Kidney glomerular epithelial cell (primary cell): Measurements from ENCODE around the gene CRIP3.

ENCODE experiments used
- DNase-seq: peaks from one replicate; lab custom pipeline; 2025; lab: John Stamatoyannopoulos, UW

CRIP3 gene

DNA sequence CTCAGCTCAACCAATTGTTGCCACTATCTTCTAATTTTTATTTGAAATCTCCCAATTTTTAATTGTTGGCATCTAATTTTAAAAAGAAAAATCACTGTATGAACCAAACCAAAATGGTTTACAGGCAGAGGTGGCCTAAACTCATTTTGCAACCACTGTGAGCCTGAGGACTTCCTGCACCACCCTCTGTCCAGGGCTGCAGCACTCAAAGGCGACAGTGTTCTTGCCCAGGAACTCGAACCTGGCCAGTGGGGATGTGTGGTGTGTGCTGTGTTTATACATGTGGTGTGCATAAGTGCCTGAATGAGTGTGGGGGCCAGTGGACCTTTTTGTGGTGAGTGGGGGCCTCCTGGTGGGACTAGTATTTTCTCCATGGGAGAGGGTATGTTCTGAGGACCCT is 34.9 kb downstream of the CRIP3 start:
- DNase-seq, result no peak

DNA sequence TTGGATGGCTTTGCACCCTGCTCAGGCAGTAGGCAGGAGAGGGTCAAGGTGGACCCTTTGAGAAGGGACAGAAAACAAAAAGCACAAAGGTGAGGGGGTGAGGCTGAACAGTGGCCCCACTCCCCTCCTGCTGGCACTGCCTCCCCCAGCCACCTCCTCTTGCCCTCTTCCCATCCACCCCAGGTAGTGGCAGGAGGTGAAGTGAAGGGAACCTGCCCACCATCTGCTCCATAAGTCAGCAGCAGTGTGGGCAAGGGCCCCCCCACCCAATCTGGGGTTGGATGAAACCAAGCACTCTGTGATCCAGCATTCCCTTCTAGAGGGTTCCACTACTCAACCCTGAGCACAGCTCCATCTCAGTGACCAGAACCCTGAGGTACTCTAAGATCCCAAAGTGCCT is 36.7 kb downstream of the CRIP3 start:
- no peak for DNase-seq

DNA sequence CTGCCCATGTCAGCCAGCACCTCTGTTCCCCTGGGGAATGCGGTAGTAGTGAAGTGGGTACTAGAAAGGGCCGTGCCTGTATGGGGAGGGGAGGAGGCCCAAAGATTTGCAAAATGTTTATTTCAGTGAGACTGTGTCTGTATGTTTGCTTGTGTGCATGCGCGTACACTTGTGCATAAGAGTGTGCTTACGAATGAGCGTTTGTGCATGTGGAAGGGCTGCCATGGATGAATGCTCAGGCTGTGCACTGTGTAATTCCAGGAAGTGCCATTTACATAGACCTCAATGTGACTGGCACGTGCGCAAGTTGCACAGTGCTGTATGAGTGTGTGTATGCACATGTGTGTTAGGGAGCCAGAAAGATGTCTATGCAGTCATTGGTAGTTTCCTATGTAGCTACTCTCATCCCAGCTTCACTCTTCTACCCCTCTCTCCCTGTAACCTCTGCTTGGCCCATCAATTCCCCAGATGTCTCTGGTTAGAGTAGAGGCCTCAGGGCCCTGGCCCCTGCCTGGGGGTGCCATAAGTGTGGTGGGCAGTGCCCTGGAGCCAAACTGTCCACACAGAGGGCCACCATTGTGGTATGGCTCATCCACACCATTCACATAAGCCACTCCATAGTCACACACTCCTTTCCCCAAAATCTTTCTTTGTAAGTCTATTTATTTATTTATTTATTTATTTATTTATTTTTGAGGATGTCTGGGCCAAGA is 37.4 kb downstream of the CRIP3 start:
- DNase-seq, result no peak

DNA sequence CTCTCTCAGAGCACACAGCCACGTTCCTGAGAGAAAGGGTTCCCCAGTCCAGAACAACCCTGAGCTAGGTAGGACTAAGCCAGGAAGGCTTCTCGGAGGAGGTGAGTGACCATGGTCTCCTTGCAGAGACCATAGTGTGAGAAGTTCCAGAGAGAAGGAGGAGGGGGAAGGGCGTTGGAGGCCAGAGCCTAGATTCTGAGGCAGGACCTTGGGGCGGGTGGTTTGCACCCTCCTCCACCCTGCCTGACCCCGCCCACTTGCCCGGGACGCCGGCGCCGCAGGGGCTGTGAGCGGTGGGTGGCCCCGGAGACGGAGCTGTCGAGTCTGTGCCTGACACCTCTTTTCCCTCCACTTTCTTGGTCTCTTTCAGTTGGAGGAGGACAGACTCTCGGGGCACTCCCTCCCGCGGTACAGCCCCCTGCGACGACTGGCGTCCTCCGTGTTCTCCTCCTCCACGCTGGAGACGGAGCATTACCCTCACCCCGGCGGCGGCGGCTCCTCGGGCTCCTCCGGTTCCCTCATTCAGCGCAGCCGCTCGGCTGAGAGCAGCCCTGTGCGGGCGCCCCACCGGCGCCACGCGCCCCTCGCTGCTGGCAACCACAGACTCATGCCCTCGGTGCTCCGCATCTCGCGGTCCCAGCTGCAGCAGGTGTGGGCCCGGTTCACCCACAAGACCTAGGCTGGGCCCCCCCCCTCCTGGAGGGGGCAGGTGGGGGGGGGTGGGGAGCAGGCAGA is 39.2 kb downstream of the CRIP3 start:
- no peak for DNase-seq

DNA sequence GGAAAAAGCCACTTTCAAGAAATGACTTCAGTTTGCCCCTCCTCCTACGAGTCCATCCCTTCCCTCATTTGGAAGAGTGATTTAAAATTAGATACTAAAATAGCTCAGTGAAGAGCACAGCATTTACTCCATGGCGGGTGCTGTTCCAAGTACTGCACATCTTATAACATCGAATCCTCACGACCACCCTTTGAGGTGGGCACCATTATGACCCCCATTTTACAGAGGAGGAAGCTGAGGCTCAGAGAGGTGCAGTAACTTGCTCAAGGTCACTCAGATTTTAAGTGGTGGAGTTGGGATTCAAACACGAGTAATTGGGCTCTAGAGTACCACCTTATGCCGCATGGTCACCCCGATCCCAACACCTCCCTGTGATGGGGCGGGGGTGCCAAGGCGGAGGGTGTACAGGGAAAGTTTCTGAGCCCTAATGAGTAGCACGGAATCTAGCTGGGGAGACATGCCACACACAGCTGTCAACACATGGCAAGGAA is 39.8 kb downstream of the CRIP3 start:
- DNase-seq, result no peak

DNA sequence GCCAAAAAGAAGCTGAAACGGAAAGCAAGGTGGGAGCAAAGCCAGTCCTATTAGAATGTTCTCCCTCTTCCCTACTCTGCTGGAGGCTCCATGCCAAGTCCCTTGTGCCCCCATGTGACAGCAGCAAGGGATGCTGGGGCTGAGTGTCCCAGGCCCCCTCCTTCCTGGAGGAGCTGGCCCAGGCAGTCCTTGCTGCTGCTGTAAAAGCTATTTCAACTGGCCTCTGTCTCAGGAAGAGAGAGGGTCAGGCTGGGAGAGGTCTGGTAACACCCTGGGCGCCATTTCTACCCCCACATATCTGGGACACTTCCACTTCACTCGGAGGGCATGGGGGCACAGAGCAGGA is 40.3 kb downstream of the CRIP3 start:
- DNase-seq, result no peak

DNA sequence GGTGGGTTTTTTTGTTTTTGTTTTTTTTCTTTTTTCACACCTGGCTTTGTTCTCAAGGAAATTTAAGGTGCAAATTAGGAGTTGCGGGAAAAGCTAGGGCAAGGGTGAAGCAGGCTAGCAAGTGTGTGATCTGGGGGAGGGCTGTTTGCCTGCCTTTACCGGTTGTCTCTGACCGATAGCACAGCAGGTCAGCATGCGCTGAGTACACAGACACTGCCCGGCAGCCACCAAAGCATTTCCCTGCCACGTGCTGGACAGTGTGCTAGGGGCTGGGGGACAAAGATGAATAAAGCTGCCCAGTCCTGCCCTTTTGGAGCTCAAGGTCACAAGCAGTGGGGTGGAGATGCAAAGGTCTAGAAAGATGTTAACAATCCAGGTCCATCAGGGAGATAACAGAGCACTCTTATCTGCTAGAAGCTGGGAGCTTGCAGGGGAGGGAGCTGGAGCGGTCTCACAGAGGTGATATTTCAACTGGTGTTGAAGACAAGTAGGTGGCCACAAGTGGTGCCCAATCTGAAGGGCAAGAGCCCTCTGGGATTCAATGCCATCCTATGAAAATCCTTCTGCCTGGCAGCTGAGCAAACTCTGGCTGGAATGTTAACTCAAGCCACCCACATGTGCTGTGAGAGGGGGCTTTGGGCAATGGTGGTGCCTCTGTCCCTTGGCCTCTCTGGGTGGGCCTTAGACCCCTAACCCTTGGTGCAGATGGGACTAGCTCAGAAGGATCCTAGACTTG is 40.8 kb downstream of the CRIP3 start:
- no peak for DNase-seq

DNA sequence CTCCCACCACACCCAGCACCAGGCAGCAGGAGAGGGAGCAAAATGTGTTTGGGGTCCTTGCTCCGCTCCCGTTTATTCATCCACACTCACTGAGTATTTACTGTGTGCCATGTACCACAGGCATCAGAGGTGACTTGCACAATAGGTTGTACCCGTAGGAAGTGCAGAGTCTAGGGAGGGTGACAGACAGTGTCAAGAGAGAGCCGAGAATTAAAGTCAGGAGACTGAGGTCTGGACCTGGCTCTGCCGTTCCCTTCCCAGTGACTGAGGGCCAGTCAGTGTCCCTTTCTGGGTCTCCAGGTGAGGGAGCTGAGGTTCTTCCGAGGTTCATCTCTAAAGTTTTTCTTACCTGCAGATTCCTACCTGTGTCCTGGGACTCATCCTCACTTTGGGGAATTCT is 43.1 kb downstream of the CRIP3 start:
- no peak for DNase-seq

DNA sequence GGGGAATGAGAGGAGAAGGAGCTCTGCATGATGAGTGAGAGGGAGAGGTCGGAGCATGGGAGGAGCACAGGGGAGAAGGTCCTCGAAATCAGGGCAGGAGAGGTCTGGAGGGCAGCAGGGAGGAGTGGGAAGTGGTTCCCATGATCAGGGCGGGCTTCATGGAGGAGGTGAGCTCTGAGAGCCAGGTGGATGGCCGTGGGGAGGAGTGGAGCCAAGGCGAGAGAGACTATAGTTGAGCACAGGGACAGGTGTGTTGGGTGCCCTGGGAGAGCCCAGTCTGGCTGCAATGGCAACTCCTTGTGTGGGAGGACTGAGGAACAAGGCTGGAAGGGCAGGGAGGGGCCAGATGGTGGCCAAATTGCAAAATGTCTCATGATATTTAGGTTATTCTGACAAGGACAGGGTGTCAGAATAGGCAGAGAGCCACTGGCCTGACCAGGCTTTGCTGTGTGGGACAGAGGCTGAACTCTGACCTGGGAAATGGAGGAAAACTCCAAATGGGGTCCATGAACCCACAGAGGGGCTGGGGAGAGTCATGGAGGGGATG is 44.0 kb downstream of the CRIP3 start:
- no peak for DNase-seq

DNA sequence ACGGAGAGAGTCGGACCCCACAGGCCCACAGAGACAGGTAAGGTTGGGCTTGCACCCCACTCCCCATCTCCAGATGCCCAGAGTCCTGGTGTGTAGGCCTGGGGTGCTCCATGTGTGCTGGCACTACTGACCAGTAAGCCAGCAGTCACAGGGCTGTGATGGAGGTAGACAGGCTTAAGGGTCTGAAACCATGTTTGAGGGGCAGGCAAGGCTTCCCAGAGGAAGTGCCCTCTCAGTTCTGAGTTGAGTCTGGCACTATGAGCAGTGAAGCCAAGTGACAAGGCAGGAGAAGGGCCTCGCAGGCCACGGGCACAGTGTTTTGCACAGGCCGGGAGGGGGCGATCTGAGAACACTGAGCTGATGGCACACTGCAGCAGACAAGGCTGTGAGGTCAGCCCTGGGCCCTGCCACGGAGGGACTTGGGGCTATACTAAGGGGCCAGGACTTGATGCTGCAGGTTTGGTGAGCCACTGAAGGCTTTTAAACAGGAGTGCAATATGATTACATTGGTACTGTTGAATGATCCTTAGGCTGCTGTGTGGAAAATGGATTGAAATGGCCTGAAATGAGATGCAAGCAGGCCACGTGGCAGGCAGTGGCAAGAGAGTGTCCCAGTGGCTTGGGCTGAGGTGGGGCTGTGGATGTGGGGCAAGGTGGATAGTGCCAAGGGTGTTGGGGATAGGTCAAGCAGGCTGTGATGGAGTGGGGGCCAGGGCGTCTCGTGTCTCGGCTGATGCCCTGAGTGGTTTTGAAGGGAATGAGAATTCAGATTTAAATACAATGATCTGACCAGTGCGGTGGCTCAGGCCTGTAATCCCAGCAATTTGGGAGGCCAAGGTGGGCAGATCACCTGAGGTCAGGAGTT is 45.1 kb downstream of the CRIP3 start:
- peak; percentile 44 for DNase-seq

DNA sequence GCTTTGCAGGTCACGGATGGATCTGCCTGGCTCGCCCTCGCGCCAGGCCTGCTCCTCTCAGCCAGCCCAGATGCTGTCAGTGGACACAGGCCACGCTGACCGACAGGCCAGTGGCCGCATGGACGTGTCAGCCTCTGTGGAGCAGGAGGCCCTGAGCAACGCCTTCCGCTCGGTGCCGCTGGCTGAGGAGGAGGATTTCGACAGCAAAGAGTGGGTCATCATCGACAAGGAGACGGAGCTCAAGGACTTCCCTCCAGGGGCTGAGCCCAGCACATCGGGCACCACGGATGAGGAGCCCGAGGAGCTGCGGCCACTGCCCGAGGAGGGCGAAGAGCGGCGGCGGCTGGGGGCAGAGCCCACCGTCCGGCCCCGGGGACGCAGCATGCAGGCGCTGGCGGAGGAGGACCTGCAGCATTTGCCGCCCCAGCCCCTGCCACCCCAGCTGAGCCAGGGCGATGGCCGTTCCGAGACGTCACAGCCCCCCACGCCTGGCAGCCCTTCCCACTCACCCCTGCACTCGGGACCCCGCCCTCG is 45.8 kb downstream of the CRIP3 start:
- DNase-seq, result no peak

DNA sequence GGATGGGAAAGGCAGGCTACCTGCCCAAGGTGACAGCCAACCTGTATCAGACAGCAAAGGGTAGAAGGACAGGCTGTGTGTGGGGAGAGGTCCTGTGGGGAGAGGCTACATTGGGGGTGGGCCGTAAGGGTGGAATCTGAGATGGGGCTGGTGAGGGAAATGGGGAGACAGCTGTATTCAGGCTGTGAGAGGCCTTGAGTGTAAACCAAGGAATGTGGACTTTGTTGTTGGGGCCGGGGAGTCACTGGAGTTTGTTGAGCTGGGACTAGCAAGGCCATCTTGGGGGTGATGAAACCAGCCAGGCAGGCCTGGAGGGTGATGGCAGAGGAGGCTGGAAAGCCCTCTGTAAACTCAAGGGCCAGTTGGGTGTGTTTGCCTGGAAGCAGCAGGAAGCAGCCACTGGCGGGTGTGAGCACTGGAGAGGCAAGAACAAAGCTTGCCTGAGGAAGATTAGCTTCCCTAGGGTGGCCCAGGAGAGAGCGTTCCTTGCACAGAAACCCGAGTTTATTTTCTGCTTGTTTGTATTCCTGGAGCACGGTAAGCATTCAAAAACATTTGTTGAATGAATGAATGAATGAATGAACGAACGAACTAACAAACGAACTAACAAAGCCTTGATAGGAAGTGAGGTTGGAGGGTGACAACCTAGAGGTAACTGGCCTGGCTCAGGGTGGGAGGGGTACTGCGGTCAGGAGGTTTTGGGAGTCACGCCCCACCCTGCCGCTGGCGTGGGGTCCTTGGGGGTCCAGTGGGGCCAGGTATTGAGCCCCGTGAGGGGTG is 46.4 kb downstream of the CRIP3 start:
- no peak for DNase-seq

DNA sequence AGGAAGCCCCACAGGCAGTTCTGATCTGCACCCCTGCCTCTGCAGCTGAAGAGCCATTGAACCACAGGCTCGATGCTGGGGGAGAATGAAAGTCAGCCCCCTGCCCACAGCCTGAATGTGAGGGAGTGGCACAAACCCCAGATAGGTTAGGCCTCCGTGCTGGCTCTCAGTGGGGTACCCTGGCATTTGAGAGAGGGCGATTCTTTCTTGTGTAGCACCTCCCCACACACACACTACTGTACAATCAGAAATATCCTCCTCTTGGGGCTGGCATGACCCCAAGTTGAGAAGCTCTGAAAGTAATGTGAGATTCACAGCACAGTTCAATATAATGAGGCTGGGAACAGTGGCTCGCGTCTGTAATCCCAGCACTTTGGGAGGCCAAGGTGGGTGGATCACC is 47.4 kb downstream of the CRIP3 start:
- no peak for DNase-seq

DNA sequence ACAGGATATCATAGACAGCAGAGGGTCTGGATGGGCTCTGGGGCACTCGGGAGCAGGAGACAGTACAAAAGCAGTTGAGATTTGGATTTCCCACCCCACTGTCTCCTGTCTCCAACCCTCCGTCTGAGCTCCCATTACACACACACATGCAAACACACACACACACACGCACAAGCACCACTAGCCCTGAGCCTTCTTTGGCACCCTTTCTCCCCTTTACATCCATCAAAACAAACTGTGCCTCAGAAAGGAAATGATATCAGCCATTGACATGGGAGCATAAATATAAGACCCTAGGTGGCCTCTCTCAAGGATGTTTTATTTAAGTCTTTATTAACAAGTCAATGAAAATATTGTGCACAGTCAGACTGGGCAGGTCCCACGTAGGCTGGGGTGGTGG is 47.8 kb downstream of the CRIP3 start:
- DNase-seq, result no peak

DNA sequence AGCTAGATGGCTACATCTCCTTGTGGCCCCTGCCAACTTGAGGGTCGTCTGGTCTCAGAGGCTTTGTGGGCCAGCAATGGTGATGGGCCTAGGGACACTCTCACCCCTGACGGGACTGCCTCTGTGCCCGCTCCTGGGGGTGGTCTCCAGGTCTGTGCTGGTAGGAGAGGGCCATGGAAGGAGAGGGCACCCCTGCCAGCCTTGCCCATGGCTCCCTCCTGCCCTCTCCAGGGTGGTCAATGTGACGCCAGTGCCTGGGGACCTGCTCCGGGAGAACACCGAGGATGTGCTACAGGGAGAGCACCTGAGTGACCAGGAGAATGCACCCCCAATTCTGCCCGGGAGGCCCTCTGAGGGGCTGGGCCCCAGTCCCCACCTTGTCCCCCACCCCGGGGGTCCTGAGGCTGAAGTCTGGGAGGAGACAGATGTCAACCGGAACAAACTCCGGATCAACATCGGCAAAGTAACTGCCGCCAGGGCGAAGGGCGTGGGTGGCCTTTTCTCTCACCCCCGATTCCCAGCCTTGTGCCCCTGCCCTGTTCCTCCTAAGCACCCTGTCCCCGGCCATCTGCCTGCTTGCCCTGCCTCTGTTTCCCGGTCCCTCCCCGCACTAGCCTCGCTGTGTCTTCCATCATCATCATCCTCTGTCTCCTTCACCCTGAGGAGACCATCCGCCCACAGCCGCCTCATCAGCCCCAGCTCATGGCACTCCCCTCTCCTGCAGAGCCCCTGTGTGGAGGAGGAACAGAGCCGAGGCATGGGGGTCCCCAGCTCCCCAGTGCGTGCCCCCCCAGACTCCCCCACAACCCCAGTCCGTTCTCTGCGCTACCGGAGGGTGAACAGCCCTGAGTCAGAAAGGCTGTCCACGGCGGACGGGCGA is 49.6 kb downstream of the CRIP3 start:
- no peak for DNase-seq

DNA sequence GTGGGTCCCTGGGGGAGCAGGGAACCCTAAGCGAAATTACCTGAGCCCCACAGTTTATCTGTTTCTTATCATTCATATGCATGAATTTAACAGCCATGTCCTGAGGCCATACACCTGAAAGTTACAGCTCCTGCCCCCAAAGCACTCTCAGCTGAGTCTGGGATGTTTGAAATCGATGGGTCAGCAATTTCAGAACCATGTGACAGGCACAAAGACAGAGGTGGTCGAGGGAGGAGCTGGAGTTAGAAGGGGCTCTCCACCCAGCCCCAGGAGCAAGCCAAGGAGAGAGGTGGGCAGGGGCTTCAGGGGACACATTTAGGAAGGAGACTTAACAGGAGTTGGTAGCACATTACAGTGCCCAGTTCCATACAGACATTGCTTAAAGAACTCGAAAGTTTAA is 50.4 kb downstream of the CRIP3 start:
- DNase-seq, result no peak

DNA sequence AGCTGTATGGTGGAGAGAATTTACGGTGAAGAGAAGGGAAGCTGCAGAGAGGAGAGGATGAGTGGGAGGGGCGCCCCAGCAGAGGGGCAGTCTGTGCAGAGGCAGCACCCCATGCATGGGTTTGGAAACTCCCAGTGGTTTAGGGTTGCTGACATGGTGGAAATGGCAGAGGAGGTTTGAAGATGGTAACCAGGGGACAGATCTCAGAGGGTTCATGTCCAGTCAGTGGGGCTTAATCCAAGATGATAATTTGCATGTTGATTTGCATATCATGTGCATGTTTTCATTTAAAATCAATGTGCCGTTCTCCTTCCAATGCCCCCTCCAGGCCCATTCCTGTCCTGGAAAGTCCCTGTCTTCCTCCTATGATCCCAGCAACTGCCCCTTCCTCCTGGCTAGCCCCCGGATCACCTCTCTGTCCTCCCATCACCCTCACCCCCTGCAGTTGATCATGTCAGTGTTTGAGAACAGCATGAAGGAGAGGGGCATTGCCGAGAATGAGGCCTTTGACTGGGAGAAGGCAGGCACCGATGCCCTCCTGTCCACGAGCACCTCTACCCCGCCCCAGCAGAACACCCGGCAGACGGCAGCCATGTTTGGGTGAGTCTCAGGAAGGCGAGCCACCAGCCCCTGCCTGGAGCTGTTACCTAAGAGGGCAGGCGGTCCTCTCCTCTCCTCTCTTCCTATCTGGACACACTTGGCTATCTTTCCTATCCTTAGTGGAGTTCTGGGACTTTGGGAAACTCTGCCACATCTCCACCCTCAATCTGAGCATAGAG is 51.1 kb downstream of the CRIP3 start:
- no peak for DNase-seq

DNA sequence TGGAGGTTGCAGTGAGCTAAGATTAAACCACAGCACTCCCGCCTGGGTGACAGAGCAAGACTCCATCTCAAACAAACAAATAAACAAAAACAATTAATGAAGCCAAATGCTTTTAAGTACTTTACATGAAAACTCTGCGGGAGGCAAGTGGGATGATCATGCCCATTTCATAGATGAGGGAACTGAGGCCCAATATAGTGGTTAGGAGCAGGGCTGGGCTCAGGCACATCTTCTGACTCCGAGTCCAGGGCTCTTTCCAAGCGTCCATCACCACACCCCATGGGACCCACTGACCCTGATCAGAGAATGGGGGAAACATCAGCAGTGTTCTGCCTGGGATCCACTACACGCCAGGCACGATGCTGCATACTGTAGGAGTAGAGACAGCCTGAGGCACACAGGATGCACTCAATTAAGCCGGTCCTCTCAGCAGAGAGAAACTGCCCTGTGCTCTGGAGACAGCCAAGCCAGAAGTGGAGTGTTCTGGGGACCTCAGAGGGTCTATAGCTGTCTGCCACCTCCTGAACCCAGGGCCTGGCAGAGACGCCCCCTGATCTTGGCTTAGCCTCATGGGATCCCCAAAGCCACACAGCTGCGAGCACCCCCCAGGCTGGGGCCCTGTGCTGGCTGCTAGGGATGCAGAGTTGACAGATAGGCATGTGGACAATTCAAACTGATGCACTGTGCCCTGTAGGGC is 51.8 kb downstream of the CRIP3 start:
- no peak for DNase-seq
